ENCODE results near the gene CDHR1. TPM values are rescaled to one million over a fixed set of nuclear protein-coding genes. Genes with fewer than 3 reads are reported as not detected.

Gene CDHR1
- total RNA-seq, 2 experiments from 2014 or later: 1.8 to 2.4 TPM

GRCh38 chr10:84265418-84265817 is 71.1 kb downstream of the CDHR1 start:
- no peaks in the 10 kb centered on the region for H3K36me3 Mint-ChIP-seq (ENCODE audit: low read depth)
- no peaks in the 10 kb centered on the region for H3K9me3 Mint-ChIP-seq
- ATAC-seq (no peak), DNase-seq (no peak)
- intact Hi-C loops (cut with micrococcal nuclease): loop anchor here (2.0 to 5.0 kb wide), 3 partner anchors 67 to 271 kb away; no protein-coding TSS in a partner anchor
- CTCF ChIA-PET: interaction anchor here (0.8 to 12.7 kb wide), 12 partner anchors 9 to 318 kb away, joined by 3 to 282 read pairs (median 4); no protein-coding TSS in a partner anchor
- TF ChIP-seq CTCF (IDR thresholded peaks at IDR 0.05): no peak
- H3K4me1 Mint-ChIP-seq (ENCODE audit: low read depth): peaks cover 16% of the 10 kb centered on the region
- no peak overlapping the region for H3K27ac Mint-ChIP-seq
- H3K27me3 Mint-ChIP-seq: peaks cover 22% of the 10 kb centered on the region
- POLR2A ChIA-PET: no interaction called here
- H3K4me3 Mint-ChIP-seq: no peak overlapping the region

- CTCF ChIA-PET: interaction anchor here (0.8 to 12.7 kb wide), 43 partner anchors 9 to 282 kb away, joined by 3 to 282 read pairs (median 5); partner anchors contain the start of gene CCSER2
- Mint-ChIP-seq H3K36me3 (ENCODE audit: low read depth) (no peaks in the 10 kb centered on the region), H3K27ac (peak overlapping the region; percentile 30), H3K4me3 (no peak overlapping the region), H3K9me3 (no peaks in the 10 kb centered on the region), H3K27me3 (peaks cover 20% of the 10 kb centered on the region), H3K4me1 (ENCODE audit: low read depth) (peaks cover 19% of the 10 kb centered on the region)
- POLR2A ChIA-PET: interaction anchor here (0.7 to 1.1 kb wide), 2 partner anchors 9 to 61 kb away, joined by 3 read pairs; partner anchors contain the start of gene CCSER2
- peak; percentile 88 for ATAC-seq
- TF ChIP-seq CTCF (IDR thresholded peaks at IDR 0.05): peak; percentile 75
- intact Hi-C loops (cut with micrococcal nuclease): loop anchor here (5.0 kb wide), 1 partner anchor 65 kb away; no protein-coding TSS in a partner anchor
- peak; percentile 93 for DNase-seq
Observed at GRCh38 chr10:84267503-84268126, 73.3 kb downstream of the CDHR1 start.

GRCh38 chr10:84269162-84269561 is 74.8 kb downstream of the CDHR1 start:
- no peak for TF ChIP-seq CTCF (IDR thresholded peaks at IDR 0.05)
- DNase-seq (no peak), ATAC-seq (no peak)
- intact Hi-C loops (cut with micrococcal nuclease): loop anchor here (5.0 kb wide), 1 partner anchor 63 kb away; no protein-coding TSS in a partner anchor
- no peak overlapping the region for H3K4me3 Mint-ChIP-seq
- no peaks in the 10 kb centered on the region for H3K36me3 Mint-ChIP-seq (ENCODE audit: low read depth)
- POLR2A ChIA-PET: no interaction called here
- H3K4me1 Mint-ChIP-seq (ENCODE audit: low read depth): peaks cover 19% of the 10 kb centered on the region
- CTCF ChIA-PET: interaction anchor here (2.6 to 12.7 kb wide), 3 partner anchors 84 to 269 kb away, joined by 23 to 282 read pairs (median 24); no protein-coding TSS in a partner anchor
- peaks cover 11% of the 10 kb centered on the region for H3K27me3 Mint-ChIP-seq
- H3K27ac Mint-ChIP-seq: no peak overlapping the region
- H3K9me3 Mint-ChIP-seq: no peaks in the 10 kb centered on the region

Other genes starting within 250 kb of the CDHR1 start
- gene GHITM, start 55.0 kb upstream of the CDHR1 start, total RNA-seq: 100 to 1,000 TPM; 198 TPM
- not detected for gene GPR15LG, start 20.7 kb upstream of the CDHR1 start, total RNA-seq
- not detected for gene LRIT2, start 31.0 kb downstream of the CDHR1 start, total RNA-seq
- not detected for gene LRIT1, start 47.0 kb downstream of the CDHR1 start, total RNA-seq
- not detected for gene RGR, start 50.5 kb downstream of the CDHR1 start, total RNA-seq
- gene CCSER2, start 134.1 kb downstream of the CDHR1 start, total RNA-seq: 10 to 100 TPM; 56.9 to 57.5 TPM

Data from activated CD8-positive, alpha-beta T cell treated with anti-CD3 and anti-CD28 coated beads for 36 hours (primary cell).